H9 (cell line): ENCODE measurements around the gene DICER1. TPM values are rescaled to one million over a fixed set of nuclear protein-coding genes. Genes with fewer than 3 reads are reported as not detected.
A peak's percentile ranks its signal among the peaks of the same experiment; 100 is the strongest.

Experiments
- DNase-seq: peaks from one replicate; pipeline ENCODE4 v3.0.0-alpha.2; 2017
- H2AFZ ChIP-seq: one replicate; pipeline ENCODE4 v1.6.1; 2013; ENCODE audit warnings: mild to moderate bottlenecking, low read length, control low read depth, moderate library complexity
- H2AK5ac ChIP-seq: 2 replicates; pipeline ENCODE4 v1.6.1; 2013; ENCODE audit warnings: low read length, control low read depth, mixed read lengths; ENCODE audit not compliant: insufficient read length
- H2BK120ac ChIP-seq: one replicate; pipeline ENCODE4 v1.6.1; 2013; ENCODE audit warnings: low read depth, mild to moderate bottlenecking, low read length, control low read depth, inconsistent platforms; ENCODE audit not compliant: poor library complexity, severe bottlenecking
- H2BK12ac ChIP-seq: 2 replicates; pipeline ENCODE4 v1.6.1; 2013; ENCODE audit warnings: low read length, control low read depth, mixed read lengths, low read depth; ENCODE audit not compliant: insufficient read length
- H2BK15ac ChIP-seq: 2 replicates; pipeline ENCODE4 v1.6.1; 2013; ENCODE audit warnings: low read depth, low read length, control low read depth
- H2BK20ac ChIP-seq: one replicate; pipeline ENCODE4 v1.6.1; 2013; ENCODE audit warnings: low read depth, mild to moderate bottlenecking, low read length, control low read depth, inconsistent platforms; ENCODE audit not compliant: poor library complexity, severe bottlenecking
- H2BK5ac ChIP-seq: 2 replicates; pipeline ENCODE4 v1.6.1; 2013; ENCODE audit warnings: low read length, control low read depth, mixed read lengths; ENCODE audit not compliant: insufficient read length
- H3K14ac ChIP-seq: 2 replicates; pipeline ENCODE4 v1.6.1; 2013; ENCODE audit warnings: low read length, control low read depth; ENCODE audit not compliant: insufficient read depth
- H3K18ac ChIP-seq: 2 replicates; pipeline ENCODE4 v1.6.1; 2013; ENCODE audit warnings: low read depth, mild to moderate bottlenecking, mixed read lengths, low read length, control low read depth; ENCODE audit not compliant: insufficient read length
- H3K23ac ChIP-seq: 2 replicates; pipeline ENCODE4 v1.6.1; 2013; ENCODE audit warnings: low read length, control low read depth, mixed read lengths, low read depth; ENCODE audit not compliant: insufficient read length
- H3K23me2 ChIP-seq: 2 replicates; pipeline ENCODE4 v1.6.1; 2013; ENCODE audit warnings: low read depth, mild to moderate bottlenecking, mixed read lengths, low read length, control low read depth; ENCODE audit not compliant: insufficient read length, poor library complexity, severe bottlenecking
- H3K27ac ChIP-seq: 2 replicates; pipeline ENCODE4 v1.5.1; 2013; ENCODE audit warnings: low read length, control low read depth, mixed read lengths, low read depth; ENCODE audit not compliant: insufficient read length
- H3K27me3 ChIP-seq: 2 replicates; pipeline ENCODE4 v1.6.1; 2013; ENCODE audit warnings: low read length, control low read depth, inconsistent platforms; ENCODE audit not compliant: insufficient read depth
- H3K4ac ChIP-seq: 2 replicates; pipeline ENCODE4 v1.6.1; 2013; ENCODE audit warnings: low read depth, mild to moderate bottlenecking, control low read depth, inconsistent platforms, low read length, moderate library complexity
- H3K4me1 ChIP-seq: 2 replicates; pipeline ENCODE4 v1.6.1; 2013; ENCODE audit warnings: low read length, control low read depth, inconsistent platforms; ENCODE audit not compliant: insufficient read depth
- H3K4me2 ChIP-seq: 2 replicates; pipeline ENCODE4 v1.6.1; 2013; ENCODE audit warnings: low read length, control low read depth, mixed read lengths; ENCODE audit not compliant: insufficient read length, insufficient read depth
- H3K56ac ChIP-seq: 2 replicates; pipeline ENCODE4 v1.6.1; 2013; ENCODE audit warnings: low read depth, mild to moderate bottlenecking, mixed read lengths, low read length, control low read depth; ENCODE audit not compliant: insufficient read length
- H3K79me1 ChIP-seq: 2 replicates; pipeline ENCODE4 v1.6.1; 2013; ENCODE audit warnings: low read depth, mild to moderate bottlenecking, moderate library complexity, low read length, control low read depth, inconsistent platforms; ENCODE audit not compliant: insufficient read depth, poor library complexity, severe bottlenecking
- H3K79me2 ChIP-seq: 2 replicates; pipeline ENCODE4 v1.6.1; 2013; ENCODE audit warnings: low read length, control low read depth, inconsistent platforms; ENCODE audit not compliant: insufficient read depth
- H3K9ac ChIP-seq: 2 replicates; pipeline ENCODE4 v1.6.1; 2013; ENCODE audit warnings: low read length, control low read depth, mixed read lengths; ENCODE audit not compliant: insufficient read length; ENCODE audit errors: extremely low read depth
- H3K9me3 ChIP-seq: one replicate; pipeline ENCODE4 v1.6.1; 2013; ENCODE audit warnings: low read depth, low read length, inconsistent platforms; ENCODE audit not compliant: control insufficient read depth
- H3T11ph ChIP-seq: one replicate; pipeline ENCODE4 v1.6.1; 2013; ENCODE audit warnings: mild to moderate bottlenecking, low read length, control low read depth, inconsistent platforms
- H4K20me1 ChIP-seq: one replicate; pipeline ENCODE4 v1.6.1; 2013; ENCODE audit not compliant: control insufficient read depth, insufficient read length, insufficient read depth
- H4K5ac ChIP-seq: 2 replicates; pipeline ENCODE4 v1.6.1; 2013; ENCODE audit warnings: low read depth, mild to moderate bottlenecking, mixed read lengths, low read length, control low read depth; ENCODE audit not compliant: insufficient read length
- H4K8ac ChIP-seq: replicated peaks from 2 replicates; pipeline ENCODE4 v1.6.1; 2013; ENCODE audit warnings: low read length, control low read depth, mixed read lengths, low read depth; ENCODE audit not compliant: insufficient read length
- H4K91ac ChIP-seq: 2 replicates; pipeline ENCODE4 v1.6.1; 2013; ENCODE audit warnings: low read depth, mild to moderate bottlenecking, moderate library complexity, mixed read lengths, low read length, control low read depth; ENCODE audit not compliant: insufficient read length
- H3K27ac Mint-ChIP-seq, 3 experiments: 2 replicates in 2 of 3; 3 replicates in 1 of 3; pipeline ENCODE4 v1.8.0; 2020 to 2021; ENCODE audit warnings: mixed read lengths in 3 of 3, mild to moderate bottlenecking in 1 of 3, moderate library complexity in 1 of 3
- H3K27me3 Mint-ChIP-seq: 2 replicates; pipeline ENCODE4 v1.8.0; 2021; ENCODE audit warnings: low read depth, mild to moderate bottlenecking, moderate library complexity, mixed read lengths
- H3K36me3 Mint-ChIP-seq, 3 experiments: 2 replicates in 2 of 3; 3 replicates in 1 of 3; pipeline ENCODE4 v1.8.0; 2020 to 2021; ENCODE audit warnings: low read depth in 3 of 3, mixed read lengths in 3 of 3; ENCODE audit not compliant: insufficient read depth in 1 of 3
- H3K4me1 Mint-ChIP-seq, 2 experiments: 2 replicates each; pipeline ENCODE4 v1.8.0; 2020; ENCODE audit warnings: mixed read lengths in 2 of 2
- H3K4me3 Mint-ChIP-seq, 2 experiments: 2 replicates in 1 of 2; 3 replicates in 1 of 2; pipeline ENCODE4 v1.8.0; 2020 to 2021; ENCODE audit warnings: mild to moderate bottlenecking in 2 of 2, mixed read lengths in 2 of 2, moderate library complexity in 1 of 2
- H3K9me3 Mint-ChIP-seq, 2 experiments: 2 replicates in 1 of 2; 3 replicates in 1 of 2; pipeline ENCODE4 v1.8.0; 2020; ENCODE audit warnings: mild to moderate bottlenecking in 2 of 2, mixed read lengths in 2 of 2, moderate library complexity in 1 of 2
- WGBS: extraction: QIAGEN DNeasy Blood & Tissue Kit; methylation state at CpG from one replicate; pipeline ENCODE4 v1.1.7; 2013; ENCODE audit warnings: missing lambda C conversion rate, low lambda C conversion rate, mixed read lengths; ENCODE audit not compliant: insufficient read length; ENCODE audit errors: extremely low coverage; 5-methylcytosine and 5-hydroxymethylcytosine counted together
- total RNA-seq: library from RNA; stranded (reverse); gene quantifications from 2 replicates; pipeline ENCODE4 v1.2.1, GENCODE V29; 2021
- TF ChIP-seq, protein P1 (sequence below): fragments of 200-600 bp; sonication (generic); conservative IDR thresholded peaks from 3 replicates; pipeline ENCODE4 v1.8.0; 2021; ENCODE audit warnings: antibody characterized with exemption, mild to moderate bottlenecking

DICER1 gene
- total RNA-seq, 1 experiment from 2014 or later, result 57.0 TPM

DNA sequence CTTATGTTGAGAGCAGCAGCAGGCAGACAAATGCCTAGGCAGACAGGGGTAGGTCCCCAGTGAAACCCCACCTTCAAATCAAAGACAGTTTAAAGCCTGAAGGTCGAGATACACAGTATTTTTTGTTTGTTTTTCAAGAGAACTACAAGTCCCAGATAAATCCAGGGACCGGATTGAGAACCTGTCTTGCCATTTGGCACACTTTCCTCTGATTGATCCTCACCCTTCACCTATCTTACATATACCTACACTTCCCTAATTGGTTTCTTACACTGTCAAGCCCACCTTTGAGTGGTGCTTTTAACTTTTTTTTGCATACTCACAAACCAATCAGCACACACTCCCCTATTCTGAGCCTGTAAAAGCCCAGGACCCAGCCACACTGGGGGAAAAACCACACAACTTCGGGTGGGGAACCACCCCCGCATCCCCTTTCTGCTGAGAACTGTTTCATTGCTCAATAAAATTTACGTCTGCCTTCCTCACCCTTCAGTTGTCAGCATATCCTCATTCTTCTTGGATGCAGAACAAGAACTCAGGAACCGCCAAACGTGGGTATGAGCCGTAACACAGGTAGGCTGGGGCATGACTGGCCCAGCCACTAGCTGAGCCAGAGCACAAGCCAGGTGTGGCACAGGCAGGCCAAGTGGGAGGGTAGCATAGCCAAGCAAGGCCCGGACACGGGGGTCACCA is 11.1 kb downstream of the DICER1 start:
- WGBS, result no CpG with 5 or more reads among the region's 10 CpGs
- Histone ChIP-seq H2BK120ac (no peak overlapping the region), H2BK5ac (no peak overlapping the region), H4K8ac (no peak overlapping the region), H3K9me3 (no peaks in the 10 kb centered on the region), H3K18ac (no peak overlapping the region), H3K27ac (no peak overlapping the region), H2AK5ac (no peak overlapping the region), H3T11ph (no peak overlapping the region), H3K79me1 (no peaks in the 10 kb centered on the region), H2BK12ac (no peak overlapping the region), H3K4me1 (peaks cover 12% of the 10 kb centered on the region; the same call in 1 of the 2 replicates), H3K56ac (no peak overlapping the region), H2BK20ac (no peak overlapping the region), H3K9ac (no peak overlapping the region), H4K20me1 (no peaks in the 10 kb centered on the region), H4K5ac (no peak overlapping the region), H2BK15ac (no peak overlapping the region), H2AFZ (no peak overlapping the region), H3K14ac (no peak overlapping the region; the same call in 1 of the 2 replicates), H3K79me2 (peaks cover 18% of the 10 kb centered on the region; the same call in 1 of the 2 replicates), H4K91ac (no peak overlapping the region), H3K23ac (no peak overlapping the region), H3K27me3 (no peaks in the 10 kb centered on the region), H3K23me2 (no peaks in the 10 kb centered on the region), H3K4me2 (no peak overlapping the region), H3K4ac (no peak overlapping the region)
- DNase-seq, result no peak
- TF ChIP-seq, protein P1, sequence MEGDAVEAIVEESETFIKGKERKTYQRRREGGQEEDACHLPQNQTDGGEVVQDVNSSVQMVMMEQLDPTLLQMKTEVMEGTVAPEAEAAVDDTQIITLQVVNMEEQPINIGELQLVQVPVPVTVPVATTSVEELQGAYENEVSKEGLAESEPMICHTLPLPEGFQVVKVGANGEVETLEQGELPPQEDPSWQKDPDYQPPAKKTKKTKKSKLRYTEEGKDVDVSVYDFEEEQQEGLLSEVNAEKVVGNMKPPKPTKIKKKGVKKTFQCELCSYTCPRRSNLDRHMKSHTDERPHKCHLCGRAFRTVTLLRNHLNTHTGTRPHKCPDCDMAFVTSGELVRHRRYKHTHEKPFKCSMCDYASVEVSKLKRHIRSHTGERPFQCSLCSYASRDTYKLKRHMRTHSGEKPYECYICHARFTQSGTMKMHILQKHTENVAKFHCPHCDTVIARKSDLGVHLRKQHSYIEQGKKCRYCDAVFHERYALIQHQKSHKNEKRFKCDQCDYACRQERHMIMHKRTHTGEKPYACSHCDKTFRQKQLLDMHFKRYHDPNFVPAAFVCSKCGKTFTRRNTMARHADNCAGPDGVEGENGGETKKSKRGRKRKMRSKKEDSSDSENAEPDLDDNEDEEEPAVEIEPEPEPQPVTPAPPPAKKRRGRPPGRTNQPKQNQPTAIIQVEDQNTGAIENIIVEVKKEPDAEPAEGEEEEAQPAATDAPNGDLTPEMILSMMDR, result no peak
- Mint-ChIP-seq H3K9me3 (peaks cover 5 to 16% of the 10 kb centered on the region in 2 experiments; a peak in 4 of 5 replicates), H3K27ac (peak overlapping the region in 2 of 3 experiments; percentile 89 to 91; a peak in 4 of 7 replicates), H3K4me1 (peaks cover 69 to 82% of the 10 kb centered on the region in 2 experiments), H3K4me3 (no peak overlapping the region), H3K27me3 (no peaks in the 10 kb centered on the region), H3K36me3 (peaks cover 3 to 17% (median 14%) of the 10 kb centered on the region in 3 experiments)
